Suppressor macrophage (primary cell): ENCODE measurements around the gene EXOC3L1.
A peak's percentile ranks its signal among the peaks of the same experiment; 100 is the strongest.

ENCODE experiments used
- DNase-seq, 4 experiments: peaks; one replicate each; pipeline ENCODE4 v3.0.0-alpha.2; 2020 to 2022
- total RNA-seq, 17 experiments: gene quantifications; one replicate each; lab custom pipeline; 2026; ENCODE audit warnings: mixed read lengths in 6 of 17, inconsistent platforms in 3 of 17; lab: John Stamatoyannopoulos, UW

Gene EXOC3L1, protein sequence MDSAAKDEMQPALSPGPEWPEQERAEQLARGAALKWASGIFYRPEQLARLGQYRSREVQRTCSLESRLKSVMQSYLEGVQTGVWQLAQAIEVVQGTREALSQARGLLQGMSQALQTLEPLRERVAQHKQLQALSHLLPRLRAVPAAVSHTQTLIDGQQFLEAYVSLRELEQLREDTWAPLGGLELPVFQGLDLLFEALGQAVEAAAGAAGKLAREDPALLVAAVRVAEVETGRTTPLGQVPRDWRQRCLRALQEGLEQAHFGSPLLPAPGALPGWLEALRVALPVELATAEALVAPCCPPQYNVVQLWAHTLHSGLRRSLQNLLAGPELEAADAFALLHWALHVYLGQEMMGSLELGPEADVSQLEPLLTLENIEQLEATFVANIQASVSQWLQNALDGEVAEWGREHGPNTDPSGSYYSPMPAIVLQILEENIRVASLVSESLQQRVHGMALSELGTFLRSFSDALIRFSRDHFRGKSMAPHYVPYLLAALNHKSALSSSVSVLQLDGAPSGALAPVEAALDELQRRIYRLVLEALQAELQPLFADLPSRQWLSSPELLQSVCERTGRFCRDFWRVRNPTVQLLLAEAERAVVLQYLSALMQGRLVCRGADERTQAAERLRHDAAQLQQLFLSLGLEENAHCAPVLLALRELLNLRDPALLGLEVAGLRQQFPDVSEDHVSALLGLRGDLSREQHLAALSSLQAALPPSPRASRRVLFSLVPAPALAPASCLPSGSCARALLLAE
- 0 to 3.2 (median 0.07) reads per million in 17 experiments for total RNA-seq

DNA sequence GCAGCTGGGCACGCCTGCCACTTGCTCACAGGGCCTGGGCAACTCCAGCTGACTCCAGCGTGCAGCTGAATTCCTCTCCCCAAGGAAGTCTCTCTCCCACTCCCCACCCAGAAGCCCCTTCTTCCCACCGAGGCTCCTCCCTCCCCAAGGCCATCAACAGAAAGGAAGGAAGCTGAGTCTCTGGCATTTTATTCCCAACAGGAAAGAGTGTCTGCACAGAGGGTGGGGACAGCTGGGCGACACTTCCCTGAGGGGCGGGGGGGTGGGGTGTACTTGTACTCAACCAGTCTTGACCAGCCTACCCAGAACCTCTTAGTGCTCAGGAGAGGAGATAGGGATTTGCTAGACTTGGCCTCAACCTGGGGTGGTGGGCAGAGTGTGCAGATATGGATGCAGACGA is at the start of gene EXOC3L1:
Gene EXOC3L1 (minus strand): TSS at position 96 of the 400 bp plus-strand sequence. CDS start 460 bp downstream, outside the sequence.
- DNase-seq: no peak

DNA sequence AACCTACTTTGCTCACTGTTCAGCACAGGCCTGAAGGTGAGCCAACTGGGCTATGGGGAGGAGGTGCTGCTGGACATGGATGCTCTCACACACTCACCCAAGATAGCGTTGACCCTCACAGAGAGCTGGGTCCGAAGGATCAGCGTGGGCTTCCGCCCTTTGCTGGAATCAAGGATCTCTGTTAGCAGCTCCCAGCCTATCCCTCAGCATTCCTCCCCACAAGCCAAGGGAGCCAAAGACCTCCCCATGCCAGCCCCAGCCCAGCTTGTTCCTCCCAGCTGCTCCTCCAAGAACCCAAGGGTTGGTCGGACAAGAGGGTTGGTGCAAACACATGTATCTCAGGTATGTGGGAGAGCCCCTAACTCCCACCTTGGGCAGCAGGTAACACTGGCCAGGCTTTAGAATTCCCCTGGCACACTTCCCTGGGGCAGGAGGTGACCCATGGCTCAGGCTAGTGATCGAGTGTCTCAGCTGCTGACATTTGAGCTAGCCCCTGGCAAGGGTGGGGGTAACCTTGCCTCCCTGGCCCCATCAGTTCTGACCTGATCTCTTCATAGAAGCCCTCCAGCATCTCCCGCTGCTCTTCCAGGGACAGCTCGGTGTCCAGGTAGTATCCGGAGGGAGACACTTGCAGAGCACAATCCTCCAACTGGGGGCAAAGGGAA is 49.0 kb upstream of the EXOC3L1 start:
- no peak for DNase-seq

DNA sequence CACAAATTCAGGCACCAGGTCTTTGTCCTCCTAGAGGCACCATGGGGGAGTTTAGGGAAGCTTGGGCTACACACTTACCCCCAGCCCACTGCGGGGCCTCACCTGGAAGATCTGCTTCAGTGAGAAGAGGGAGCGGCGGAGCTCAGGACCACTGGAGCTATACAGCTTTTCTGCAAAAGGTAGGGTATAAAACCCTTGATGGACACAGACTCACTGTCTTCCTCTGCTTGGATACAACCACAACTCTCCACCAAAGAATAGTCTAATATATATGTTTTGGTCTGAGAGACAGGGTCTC is 48.3 kb upstream of the EXOC3L1 start:
- no peak for DNase-seq

DNA sequence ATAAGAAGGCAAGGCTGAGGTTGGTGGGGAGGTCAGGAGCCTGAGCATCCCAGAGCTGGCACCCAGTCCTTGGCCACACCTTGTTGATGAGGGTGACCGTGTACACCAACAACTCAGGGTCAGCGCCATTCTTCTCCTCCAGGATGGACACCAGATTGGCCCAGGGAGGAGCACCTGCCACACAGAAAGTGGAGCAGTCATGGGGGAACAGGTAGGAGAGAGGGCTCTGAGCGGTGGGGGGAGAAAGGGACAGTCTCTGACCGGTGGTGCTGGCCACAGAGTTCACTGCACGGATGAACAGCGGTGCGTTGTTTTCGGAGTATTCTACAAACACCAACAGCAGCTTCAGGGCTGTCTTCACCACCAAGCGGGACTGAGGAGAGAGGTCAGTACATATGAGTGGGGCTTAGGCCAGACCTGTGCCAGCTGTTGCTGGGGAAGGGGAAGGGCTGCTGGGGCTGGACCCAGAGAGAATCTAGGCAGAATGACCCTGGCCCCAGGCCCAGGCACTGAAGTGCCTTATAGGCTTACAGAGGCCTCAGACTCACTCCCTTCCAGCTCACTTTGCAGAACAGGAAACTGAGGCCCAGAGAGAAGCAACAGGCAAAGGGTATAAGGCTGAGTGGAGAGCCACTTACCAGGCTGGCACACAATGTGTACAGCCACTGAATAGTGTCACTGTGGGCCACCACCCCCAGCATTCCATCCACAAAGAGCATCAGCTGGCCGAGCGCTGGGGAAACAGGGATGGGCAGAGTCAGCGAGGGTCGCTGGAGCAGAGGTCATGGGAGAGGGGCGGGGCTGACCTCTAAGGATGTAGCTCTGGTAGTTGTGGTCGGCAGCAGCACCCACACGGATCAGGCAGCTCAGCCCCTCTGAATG is 47.7 kb upstream of the EXOC3L1 start:
- DNase-seq: no peak

DNA sequence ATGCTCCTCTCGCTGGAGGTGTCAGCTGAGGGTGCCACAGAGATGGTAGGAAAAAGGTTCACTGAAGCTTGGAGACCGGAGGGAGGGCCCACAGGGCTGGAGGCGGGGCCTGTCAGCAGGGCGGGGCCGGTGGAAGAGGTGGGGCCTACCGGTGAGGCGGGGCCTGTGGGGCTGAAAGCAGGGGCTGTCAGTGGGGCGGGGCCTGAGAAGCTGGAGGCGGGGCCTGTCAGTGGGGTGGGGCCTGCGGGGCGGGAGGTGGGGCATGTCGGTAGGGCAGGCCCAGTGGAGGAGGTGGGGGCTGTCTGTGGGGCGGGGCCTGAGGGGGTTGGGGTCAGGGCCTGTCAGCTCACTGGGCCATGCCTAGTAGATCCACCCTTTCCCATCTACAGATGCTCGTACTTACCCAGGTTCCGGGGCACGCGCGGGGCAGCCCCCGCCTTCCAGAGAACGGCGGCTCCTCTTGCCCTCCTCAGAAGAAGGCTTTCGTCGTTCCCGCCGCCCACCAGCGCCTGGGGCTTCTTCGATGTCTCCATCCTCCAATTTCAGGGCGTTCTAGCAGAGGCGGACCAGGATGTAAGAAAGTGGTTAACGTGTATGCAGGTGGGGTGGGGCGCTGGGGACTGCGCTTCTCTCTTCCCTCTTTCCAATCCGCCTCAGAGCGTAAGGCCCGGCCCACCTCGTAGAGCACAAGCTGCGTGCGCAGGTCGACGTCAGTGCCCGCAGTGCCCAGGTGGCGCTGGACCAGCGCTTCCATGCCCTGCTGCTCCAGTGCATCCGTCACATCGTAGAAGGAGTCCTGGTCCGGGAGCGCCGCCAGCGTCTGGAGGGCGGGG is 46.8 kb upstream of the EXOC3L1 start:
- peak; percentile 49 to 75 (median 56) for DNase-seq

DNA sequence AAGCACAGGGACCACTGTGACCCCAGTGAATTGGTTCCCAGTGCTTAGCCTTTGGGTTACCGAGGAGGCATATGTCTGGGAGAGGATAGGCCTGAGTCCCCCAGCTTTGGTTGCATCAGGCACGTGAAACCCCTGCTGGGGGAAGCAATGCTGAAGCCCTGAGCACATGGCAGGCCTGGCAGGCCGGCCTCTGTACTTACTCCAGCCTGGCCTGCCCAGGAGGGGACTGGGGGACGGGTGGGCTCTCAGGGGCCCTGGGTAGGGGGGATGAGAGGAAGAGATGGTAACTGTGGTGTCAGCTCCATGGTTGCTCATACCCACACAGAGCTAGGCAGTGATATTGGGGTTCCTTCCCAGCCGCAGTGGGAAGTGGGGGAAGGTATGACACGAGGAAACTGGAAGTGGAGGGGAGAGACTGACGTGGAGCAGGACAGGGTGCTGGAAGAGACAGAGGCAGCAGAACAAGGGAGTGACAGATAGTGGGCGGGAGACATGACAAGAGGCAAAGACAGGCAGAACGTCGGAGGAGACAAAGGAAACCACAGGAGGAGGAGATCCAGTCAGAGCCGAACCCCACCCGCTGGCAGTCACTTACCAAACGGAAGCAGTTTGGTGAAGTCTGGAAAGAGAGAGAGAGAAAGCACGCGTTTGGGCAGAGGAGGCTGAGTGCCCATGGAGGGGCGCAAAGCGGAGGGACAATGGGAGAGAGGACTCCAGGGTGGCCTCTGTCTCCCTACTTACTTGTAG is 46.1 kb upstream of the EXOC3L1 start:
- peak in 2 of 4 experiments; percentile 21 to 43 for DNase-seq

DNA sequence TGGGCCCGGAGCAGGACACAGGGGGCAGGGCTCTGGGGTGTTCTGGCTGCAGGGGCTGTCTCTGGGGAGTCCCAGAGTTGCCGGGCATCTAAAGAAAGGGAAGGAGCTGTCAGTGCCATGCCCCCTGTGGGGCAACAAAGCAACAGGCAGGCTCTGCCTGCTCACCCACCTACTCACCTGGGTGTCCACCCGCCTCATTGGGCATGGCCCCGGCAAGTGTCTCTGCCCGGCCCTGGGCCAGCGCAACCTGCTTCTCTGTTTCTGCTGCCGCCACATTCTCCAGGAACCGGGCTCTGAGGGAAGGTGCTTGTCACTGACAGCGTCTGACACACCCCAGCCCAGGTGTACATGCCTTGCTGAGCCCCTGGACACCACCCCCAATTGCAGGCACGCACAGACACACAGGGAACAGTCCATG is 44.3 kb upstream of the EXOC3L1 start:
- no peak for DNase-seq

DNA sequence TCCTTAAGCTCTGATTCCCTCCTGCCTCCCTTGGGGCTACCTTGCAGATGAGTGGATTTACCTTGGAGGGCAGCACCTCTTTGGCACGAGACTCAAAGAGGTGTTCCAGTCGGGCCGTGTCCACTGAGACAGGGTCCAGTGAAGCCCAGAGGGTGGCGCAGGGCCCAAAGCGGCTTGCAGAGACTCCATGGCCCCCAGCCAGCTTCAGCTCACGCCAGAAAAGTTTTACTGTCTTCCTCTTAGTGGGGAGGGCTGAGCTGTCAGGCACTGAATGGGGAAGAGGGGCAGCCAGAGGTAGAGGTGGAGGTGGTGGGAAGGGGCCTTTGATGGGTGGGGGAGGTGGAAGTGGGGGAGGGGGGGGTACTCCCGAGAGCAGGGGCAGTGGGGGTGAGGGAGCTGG is 43.7 kb upstream of the EXOC3L1 start:
- DNase-seq: no peak

DNA sequence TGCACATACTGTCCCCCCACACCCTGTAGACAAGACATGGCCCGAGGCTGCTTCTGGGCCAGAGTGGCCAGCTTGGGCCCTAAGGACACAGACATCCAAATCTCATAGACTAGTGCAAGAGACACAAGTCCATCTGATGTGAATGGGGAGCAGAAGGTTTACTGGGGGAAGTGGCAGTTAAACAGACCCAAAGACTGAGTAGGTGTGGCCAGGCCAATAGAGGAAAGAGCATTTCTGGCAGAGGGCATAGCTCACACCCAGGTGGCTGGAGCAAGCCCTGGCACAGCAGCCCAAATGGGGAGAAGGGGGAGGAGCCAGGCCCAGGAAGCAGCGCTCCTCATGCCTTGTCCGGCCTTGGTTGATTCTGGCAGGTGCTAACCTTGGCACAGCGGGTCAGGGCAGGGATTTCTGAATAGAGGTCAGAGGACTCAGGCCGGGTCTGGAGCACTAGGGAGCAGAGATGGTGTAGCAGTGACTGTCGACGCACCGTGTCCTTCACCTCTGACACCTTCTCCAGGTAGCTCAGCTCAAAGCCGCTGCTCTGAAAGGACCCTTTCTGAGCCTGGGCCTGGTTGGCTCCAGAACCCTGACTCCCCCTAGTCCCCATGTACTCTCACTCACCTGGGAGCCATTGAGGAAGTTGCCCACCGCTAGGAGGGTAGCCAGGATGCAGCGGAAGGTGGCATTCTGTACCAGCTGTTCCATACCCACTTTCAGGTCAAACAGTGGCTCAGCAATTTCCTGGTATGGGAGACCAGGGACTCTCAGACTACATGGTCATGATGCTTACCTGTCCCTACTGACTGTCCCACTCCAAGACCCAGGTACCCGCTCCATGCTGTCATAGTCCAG is 41.1 kb upstream of the EXOC3L1 start:
- DNase-seq: no peak

DNA sequence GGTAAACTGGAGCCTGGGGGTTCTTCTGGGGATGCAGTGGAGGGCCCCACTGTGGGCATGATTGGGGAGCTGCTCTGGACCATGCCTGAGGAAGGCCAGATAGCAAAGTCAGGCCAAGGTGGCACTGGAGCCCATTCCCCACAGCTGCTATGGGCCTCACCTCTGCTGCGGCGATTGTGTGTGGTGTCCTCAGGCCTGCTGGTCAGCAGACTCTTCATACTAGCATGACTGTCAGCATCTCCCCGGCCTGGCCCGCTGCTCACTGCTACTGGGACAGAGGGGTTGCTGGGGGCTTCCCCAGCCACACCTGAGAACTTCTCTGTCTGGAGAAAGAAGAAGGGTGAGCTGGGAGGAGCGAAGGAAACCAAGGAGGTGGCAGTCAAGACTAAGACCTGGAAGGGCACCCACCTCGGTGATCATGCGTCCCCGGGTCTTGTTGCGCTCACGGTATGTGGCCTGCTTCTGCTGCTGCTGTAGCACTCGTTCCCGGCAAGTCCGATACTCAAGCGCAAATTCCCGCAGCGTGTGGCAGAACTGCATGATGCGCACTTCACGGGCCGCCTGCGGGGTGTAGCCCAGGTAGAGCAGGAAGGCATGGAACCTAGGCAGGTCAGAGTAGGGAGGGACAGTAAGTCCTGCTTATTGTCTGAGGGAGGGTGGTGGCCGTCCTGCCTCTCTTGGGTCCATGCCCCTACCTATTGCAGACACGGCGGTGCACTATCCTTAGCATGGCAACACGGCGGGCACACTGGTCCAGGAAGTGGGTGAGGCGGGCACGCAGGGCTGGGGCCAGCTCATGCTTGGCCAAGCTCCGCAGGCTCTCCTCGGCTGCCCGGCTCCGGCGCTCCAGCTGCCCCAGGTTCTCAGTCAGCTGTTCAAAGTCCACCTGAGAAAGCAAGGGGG is 40.2 kb upstream of the EXOC3L1 start:
- no peak for DNase-seq

DNA sequence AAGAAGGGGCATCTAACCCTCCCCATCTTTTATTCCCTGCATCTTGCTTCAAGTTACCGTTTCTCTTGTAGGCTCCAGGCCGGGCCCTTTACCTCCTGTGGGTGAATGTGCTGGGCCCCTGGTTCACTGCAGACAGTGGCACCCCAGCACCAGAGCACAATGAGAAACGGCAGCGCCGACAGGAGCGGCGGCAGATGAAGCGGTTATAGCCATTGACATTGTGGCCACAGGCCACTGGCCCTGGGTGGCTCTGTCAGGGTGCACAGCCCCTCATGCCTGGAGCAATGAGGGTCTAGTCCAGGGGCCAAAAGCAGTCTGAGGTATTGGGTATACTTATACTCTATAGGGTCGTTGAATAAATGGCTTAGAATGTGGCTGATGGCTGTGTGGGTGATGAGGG is 39.0 kb upstream of the EXOC3L1 start:
- DNase-seq: no peak

DNA sequence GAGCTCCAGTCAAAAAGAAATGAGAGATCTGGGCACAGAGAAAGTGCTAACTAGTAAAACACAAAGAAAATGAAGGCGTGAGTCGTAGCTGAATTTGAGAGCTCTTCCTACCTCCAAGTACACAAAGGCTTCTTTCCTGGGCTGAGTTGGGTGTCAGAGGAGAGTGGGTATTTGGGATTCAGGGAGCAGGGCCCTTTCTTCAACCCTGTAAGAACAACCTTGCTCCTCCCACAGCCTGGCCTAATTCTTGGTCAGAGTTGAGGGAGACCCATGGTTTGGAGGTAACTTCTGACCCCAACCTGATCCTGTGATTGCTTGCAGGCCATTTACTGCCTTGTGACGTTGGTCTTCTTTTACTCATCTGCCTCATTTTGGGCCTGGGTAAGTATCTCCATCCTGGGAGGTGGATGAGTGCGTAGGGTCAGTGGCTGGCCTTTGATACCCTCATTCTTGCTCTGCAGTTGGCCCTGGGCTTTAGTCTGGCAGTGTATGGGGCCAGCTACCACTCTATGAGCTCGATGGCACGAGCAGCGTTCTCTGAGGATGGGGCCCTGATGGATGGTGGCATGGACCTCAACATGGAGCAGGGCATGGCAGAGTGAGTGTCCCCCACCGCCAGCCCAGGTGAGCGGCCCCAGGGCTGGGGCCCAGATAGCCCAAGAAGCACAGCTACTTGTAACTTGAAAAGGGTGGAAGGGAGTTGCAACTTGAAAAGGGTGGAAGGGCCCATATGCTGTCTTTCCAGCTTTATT is 38.3 kb upstream of the EXOC3L1 start:
- no peak for DNase-seq

DNA sequence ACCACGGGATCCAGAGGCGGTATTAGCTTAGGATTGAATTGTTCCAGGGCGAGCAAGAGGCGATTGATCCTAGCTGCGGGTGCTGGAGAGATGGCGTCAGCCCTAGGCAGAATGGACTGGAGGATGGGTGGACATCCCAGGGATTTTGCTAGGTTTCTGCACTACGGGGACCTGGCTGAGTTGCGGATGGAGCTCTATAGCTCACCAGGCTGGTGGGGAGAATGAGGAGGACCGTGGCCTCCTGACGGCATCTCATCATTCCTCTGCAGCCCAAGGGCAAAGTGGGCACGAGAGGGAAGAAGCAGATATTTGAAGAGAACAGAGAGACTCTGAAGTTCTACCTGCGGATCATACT is 37.6 kb upstream of the EXOC3L1 start:
- DNase-seq: no peak

DNA sequence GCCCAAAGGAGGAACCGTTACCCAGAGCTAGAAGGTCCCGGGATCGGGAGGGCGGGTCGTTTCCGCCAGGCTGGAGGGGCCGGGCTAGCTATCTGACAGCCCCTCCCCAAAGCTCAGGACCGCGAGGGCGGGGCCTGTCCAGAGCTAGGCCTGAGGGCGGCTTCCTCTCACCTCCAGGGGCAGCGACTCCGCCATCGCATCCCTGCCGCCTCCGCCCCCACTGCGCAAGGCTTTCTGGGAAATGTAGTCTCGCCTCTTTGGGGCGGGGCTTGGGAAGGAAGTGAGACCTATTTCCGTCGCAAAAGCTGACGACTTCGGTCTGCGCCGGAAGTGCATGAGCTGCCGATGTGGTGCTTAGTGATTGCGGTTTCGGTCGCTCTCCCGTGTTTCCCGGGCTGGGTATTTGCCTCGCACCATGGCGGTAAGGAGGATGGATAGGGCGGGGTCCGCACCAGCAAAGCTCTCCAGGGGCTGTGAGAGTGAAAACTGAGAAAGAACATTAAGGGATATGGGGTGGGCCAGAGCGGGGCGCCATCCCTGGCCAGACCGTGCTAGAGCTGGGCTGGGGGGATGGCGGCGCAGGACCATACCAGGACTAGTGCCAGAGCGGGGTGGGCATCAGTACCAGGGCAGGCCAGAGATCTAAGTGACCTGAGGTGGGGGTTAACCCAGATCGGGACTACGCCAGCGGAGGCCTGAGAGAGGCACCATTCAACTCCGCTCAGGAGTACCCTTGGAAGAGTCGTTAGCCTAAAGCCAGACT is 37.0 kb upstream of the EXOC3L1 start, which contains the start of gene TMEM208:
Gene TMEM208 (plus strand): TSS at position 327 of the 763 bp plus-strand sequence. CDS start 89 bp downstream, at position 416.
- DNase-seq: peak; percentile 99

DNA sequence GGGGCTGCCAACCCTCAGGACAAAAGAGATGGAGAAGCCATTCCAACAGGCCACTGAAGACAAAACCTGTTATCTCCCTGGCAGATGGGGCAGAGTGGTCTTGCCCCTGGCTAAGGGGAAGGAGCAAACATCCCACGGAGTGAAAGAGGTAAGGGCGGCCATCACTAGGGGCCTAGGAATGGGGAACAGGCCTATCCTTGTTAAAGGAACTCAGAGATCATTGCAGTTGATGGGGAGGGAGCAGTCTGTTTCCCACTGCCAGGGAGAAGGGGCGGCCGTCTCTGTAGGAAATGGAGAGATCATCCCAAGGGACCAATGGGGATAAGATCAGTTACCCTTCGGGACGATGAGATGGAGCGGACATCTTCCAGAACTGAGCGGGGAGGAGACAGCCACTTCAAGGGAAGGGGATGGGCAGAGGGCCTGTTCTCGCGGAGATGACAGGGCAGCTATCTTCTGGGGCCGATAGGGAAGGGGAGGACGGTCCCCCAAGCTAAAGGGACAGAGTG is 36.4 kb upstream of the EXOC3L1 start:
- no peak for DNase-seq

DNA sequence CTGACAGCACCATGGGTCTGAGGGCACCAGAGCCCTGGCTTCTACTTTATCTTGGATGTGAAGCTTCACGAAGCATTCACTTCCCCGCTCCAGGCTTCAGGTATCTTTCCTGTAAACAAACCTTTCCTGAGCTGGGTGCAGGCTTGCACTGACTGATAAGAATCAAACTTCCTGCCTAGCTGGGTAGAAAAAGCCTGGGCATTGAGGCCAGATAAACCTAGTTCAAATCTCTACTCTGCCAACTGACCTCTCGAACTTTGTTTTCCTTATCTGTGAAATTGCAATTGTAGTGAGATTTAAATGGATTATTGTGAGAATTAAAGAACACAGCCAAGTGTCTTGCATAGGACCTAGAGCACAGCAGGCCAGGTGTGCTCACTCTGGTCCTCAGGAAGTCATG is 34.1 kb upstream of the EXOC3L1 start:
- DNase-seq: no peak
